Vagina (tissue), 2 donors: ENCODE measurements around the gene AATK. TPM values are rescaled to one million over a fixed set of nuclear protein-coding genes. Genes with fewer than 3 reads are reported as not detected.

Experiments used
- DNase-seq, 2 donors: peaks; one replicate each; pipeline ENCODE4 v3.0.0-alpha.2; 2017; ENCODE audit errors: extremely low spot score in 2 of 2
- H3K27ac ChIP-seq: fragments of 200-600 bp; sonication (generic); one replicate; pipeline ENCODE4 v1.5.1; 2019
- H3K27me3 ChIP-seq: fragments of 200-600 bp; sonication (generic); one replicate; pipeline ENCODE4 v1.5.1; 2019
- H3K36me3 ChIP-seq, 2 donors: fragments of 200-600 bp; sonication (generic); one replicate each; pipeline ENCODE4 v1.5.1; 2017 to 2019
- H3K4me1 ChIP-seq: fragments of 200-600 bp; sonication (generic); one replicate; pipeline ENCODE4 v1.5.1; 2019
- H3K4me3 ChIP-seq, 2 donors: fragments of 200-600 bp; sonication (generic); 1 replicate in 1 of 2; 2 replicates in 1 of 2; pipeline ENCODE4 v1.5.1; 2016 to 2019
- H3K9me3 ChIP-seq: fragments of 200-600 bp; sonication (generic); one replicate; pipeline ENCODE4 v1.5.1; 2019
- POLR2A ChIP-seq, 2 donors: fragments of 450-650 bp; IDR thresholded peaks; one replicate each; pipeline ENCODE4 v1.6.1; 2017; ENCODE audit warnings: antibody characterized with exemption in 2 of 2, mild to moderate bottlenecking in 2 of 2, moderate library complexity in 2 of 2
- POLR2AphosphoS5 ChIP-seq, 2 donors: sonication (generic); formaldehyde crosslinking; IDR thresholded peaks; one replicate each; pipeline ENCODE4 v1.9.0; 2017; ENCODE audit warnings: antibody characterized with exemption in 2 of 2, mild to moderate bottlenecking in 2 of 2, low read depth in 1 of 2; ENCODE audit not compliant: insufficient read depth in 1 of 2
- intact Hi-C: fragments of 100-400 bp; cut with DNase I; formaldehyde crosslinking; loops from one replicate; pipeline ENCODE4 v1.15.1; 2023
- total RNA-seq: library from RNA; depleted of rRNA; stranded (reverse); fragments of >200 nt; gene quantifications from one replicate; pipeline ENCODE4 v1.2.3, GENCODE V29; 2016
- TF ChIP-seq, protein P1 (sequence below), 3 experiments: fragments of 450-650 bp in 2 of 3; fragments of 200-600 bp in 1 of 3; sonication (generic) in 1 of 3; IDR thresholded peaks; one replicate each; pipeline ENCODE4 v1.5.1; 2017 to 2019; ENCODE audit warnings: antibody characterized with exemption in 3 of 3, mild to moderate bottlenecking in 2 of 3, moderate library complexity in 2 of 3

AATK gene
- total RNA-seq, 1 donor from 2014 or later, result 6.4 TPM

- intact Hi-C loops, result no loop called here
- H3K4me3 ChIP-seq, result no peak overlapping the region
- H3K27me3 ChIP-seq, result no peaks in the 10 kb centered on the region
- no peaks in the 10 kb centered on the region for H3K9me3 ChIP-seq
- no peak for DNase-seq
- H3K27ac ChIP-seq, result no peak overlapping the region
- TF ChIP-seq, protein P1, sequence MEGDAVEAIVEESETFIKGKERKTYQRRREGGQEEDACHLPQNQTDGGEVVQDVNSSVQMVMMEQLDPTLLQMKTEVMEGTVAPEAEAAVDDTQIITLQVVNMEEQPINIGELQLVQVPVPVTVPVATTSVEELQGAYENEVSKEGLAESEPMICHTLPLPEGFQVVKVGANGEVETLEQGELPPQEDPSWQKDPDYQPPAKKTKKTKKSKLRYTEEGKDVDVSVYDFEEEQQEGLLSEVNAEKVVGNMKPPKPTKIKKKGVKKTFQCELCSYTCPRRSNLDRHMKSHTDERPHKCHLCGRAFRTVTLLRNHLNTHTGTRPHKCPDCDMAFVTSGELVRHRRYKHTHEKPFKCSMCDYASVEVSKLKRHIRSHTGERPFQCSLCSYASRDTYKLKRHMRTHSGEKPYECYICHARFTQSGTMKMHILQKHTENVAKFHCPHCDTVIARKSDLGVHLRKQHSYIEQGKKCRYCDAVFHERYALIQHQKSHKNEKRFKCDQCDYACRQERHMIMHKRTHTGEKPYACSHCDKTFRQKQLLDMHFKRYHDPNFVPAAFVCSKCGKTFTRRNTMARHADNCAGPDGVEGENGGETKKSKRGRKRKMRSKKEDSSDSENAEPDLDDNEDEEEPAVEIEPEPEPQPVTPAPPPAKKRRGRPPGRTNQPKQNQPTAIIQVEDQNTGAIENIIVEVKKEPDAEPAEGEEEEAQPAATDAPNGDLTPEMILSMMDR (IDR thresholded peaks at IDR 0.05), result no peak
- TF ChIP-seq POLR2AphosphoS5 (IDR thresholded peaks at IDR 0.05; ENCODE audit: insufficient read depth in 1 of 2, low read depth in 1 of 2), result no peak
- no peak for TF ChIP-seq POLR2A (IDR thresholded peaks at IDR 0.05)
- no peaks in the 10 kb centered on the region for H3K4me1 ChIP-seq
- peaks cover 0 to 12% of the 10 kb centered on the region in 2 donors for H3K36me3 ChIP-seq
Measured at GRCh38 chr17:81204578-81204977, 38.6 kb upstream of the AATK start.

DNA sequence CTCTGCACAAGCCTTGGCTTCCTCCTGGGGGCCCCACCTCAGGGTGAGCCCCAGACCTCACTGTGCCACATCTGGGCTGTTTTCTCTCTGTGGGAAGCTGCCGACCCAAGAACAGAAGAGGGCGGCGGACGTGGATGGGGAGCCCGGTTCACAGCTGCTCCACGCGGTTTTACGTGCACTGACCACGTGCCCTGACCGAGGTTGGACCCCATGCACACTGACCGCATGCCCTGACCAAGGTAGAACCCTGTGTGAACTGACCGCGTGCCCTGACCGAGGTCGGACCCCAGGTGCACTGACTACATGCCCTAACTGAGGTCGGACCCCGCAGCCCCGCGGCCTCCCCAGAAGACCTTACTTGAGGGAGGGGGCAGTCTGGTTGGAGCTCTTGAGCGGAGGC, 37.1 kb upstream of the AATK start:
- H3K27ac ChIP-seq, result no peak overlapping the region
- DNase-seq, result no peak
- intact Hi-C loops, result no loop called here
- H3K4me3 ChIP-seq, result no peak overlapping the region
- peaks cover 0 to 13% of the 10 kb centered on the region in 2 donors for H3K36me3 ChIP-seq
- no peaks in the 10 kb centered on the region for H3K4me1 ChIP-seq
- no peaks in the 10 kb centered on the region for H3K27me3 ChIP-seq
- H3K9me3 ChIP-seq, result no peaks in the 10 kb centered on the region
- TF ChIP-seq POLR2AphosphoS5 (IDR thresholded peaks at IDR 0.05; ENCODE audit: insufficient read depth in 1 of 2, low read depth in 1 of 2), result no peak
- TF ChIP-seq, protein P1 (IDR thresholded peaks at IDR 0.05), result no peak
- TF ChIP-seq POLR2A (IDR thresholded peaks at IDR 0.05), result no peak

DNA sequence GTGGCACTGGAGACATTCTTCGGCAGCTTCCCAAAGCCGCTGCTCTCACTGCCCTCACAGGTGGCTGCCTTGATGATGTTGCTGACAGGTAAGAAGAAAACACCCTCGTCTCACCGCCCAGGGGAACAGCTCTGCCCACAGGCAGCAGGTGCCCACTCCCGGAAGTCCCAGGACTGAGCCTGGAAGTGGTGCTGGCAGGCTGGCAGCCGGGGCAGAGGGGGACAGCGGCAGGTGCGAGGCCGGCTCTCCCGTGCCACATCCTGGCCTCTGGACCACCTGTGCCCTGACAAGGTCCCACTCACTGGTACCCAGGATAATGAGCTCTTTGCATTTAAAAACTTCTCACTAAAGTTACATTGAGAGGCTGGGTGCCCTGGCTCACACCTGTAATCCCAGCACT, 36.3 kb upstream of the AATK start:
- Histone ChIP-seq H3K27ac (no peak overlapping the region), H3K9me3 (no peaks in the 10 kb centered on the region), H3K36me3 (peaks cover 0 to 16% of the 10 kb centered on the region in 2 donors), H3K4me1 (no peaks in the 10 kb centered on the region), H3K4me3 (no peak overlapping the region), H3K27me3 (no peaks in the 10 kb centered on the region)
- no peak for DNase-seq
- intact Hi-C loops, result no loop called here
- no peak for TF ChIP-seq POLR2AphosphoS5 (IDR thresholded peaks at IDR 0.05; ENCODE audit: insufficient read depth in 1 of 2, low read depth in 1 of 2)
- TF ChIP-seq POLR2A (IDR thresholded peaks at IDR 0.05), result no peak
- TF ChIP-seq, protein P1 (IDR thresholded peaks at IDR 0.05), result no peak

- peaks cover 0 to 10% of the 10 kb centered on the region in 2 donors for H3K36me3 ChIP-seq
- TF ChIP-seq, protein P1 (IDR thresholded peaks at IDR 0.05), result peak in 2 of 3 experiments; percentile 21 to 24
- TF ChIP-seq POLR2AphosphoS5 (IDR thresholded peaks at IDR 0.05; ENCODE audit: insufficient read depth in 1 of 2, low read depth in 1 of 2), result no peak
- no peak for TF ChIP-seq POLR2A (IDR thresholded peaks at IDR 0.05)
- DNase-seq, result no peak
Measured at GRCh38 chr17:81200695-81201580, 34.9 kb upstream of the AATK start.

DNA sequence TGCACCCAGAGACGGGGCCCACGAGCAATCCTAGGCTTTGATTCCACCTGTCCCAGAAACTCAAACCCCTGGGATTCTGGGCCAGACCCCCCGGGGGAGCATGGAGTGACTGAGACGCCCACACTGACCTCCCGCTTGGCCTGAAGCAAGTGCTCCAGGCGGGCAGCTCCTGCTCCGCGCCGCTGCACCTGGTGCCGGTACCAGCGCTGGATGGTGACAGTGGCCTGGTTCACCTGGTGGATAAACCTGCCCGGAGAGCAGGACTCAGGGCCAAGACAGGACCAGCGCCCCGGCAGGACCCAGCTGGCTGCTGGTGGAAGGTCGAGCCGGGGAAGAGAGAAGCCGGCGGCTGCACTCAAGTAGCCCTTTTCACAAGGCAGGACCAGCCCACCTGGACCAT, 34.2 kb upstream of the AATK start:
- peaks cover 0 to 10% of the 10 kb centered on the region in 2 donors for H3K36me3 ChIP-seq
- H3K27ac ChIP-seq, result no peak overlapping the region
- intact Hi-C loops, result no loop called here
- H3K4me3 ChIP-seq, result no peak overlapping the region
- DNase-seq, result no peak
- no peaks in the 10 kb centered on the region for H3K27me3 ChIP-seq
- TF ChIP-seq POLR2A (IDR thresholded peaks at IDR 0.05) (no peak), POLR2AphosphoS5 (IDR thresholded peaks at IDR 0.05; ENCODE audit: insufficient read depth in 1 of 2, low read depth in 1 of 2) (no peak)
- TF ChIP-seq, protein P1 (IDR thresholded peaks at IDR 0.05), result no peak
- no peaks in the 10 kb centered on the region for H3K9me3 ChIP-seq
- H3K4me1 ChIP-seq, result no peaks in the 10 kb centered on the region

More at GRCh38 chr17:81200695-81201580, 34.9 kb upstream of the AATK start:
- intact Hi-C loops, result no loop called here
- Histone ChIP-seq H3K4me3 (no peak overlapping the region), H3K27ac (no peak overlapping the region), H3K4me1 (no peaks in the 10 kb centered on the region), H3K27me3 (no peaks in the 10 kb centered on the region), H3K9me3 (no peaks in the 10 kb centered on the region)
